Measurements from ENCODE around the gene NKX2-2.

DNA sequence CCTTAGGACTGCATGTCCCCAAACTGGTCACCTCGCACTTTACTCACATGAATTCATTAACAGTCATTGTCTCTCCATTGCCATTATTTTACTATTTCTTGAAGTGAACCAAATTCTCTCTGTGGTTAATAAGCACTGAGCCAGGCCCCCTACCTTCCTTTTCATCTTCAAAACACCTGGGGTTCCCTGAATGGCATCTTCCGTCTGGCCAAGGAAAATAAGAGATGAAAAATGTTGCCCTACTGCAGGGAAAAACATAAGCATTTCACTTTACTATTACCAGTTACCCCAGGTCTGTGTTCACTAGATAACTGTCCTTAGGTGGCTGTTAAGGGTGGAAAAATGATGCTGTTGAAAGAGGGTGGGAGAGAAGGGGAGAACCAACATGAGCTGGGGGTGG is 10.0 kb upstream of the NKX2-2 start:
- TF ChIP-seq, protein P1, sequence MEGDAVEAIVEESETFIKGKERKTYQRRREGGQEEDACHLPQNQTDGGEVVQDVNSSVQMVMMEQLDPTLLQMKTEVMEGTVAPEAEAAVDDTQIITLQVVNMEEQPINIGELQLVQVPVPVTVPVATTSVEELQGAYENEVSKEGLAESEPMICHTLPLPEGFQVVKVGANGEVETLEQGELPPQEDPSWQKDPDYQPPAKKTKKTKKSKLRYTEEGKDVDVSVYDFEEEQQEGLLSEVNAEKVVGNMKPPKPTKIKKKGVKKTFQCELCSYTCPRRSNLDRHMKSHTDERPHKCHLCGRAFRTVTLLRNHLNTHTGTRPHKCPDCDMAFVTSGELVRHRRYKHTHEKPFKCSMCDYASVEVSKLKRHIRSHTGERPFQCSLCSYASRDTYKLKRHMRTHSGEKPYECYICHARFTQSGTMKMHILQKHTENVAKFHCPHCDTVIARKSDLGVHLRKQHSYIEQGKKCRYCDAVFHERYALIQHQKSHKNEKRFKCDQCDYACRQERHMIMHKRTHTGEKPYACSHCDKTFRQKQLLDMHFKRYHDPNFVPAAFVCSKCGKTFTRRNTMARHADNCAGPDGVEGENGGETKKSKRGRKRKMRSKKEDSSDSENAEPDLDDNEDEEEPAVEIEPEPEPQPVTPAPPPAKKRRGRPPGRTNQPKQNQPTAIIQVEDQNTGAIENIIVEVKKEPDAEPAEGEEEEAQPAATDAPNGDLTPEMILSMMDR (IDR thresholded peaks at IDR 0.05), result no peak
- TF ChIP-seq POLR2A (IDR thresholded peaks at IDR 0.05), result no peak
